MM.1S (cell line): ENCODE data around the gene RGS7.

Source experiments
- CTCF ChIP-seq: fragments of 300-600 bp; sonication (generic); IDR thresholded peaks from 2 replicates; pipeline ENCODE4 v1.5.1; 2016; ENCODE audit warnings: antibody characterized with exemption, low read length, mixed read lengths
- EZH2 ChIP-seq: fragments of 300-600 bp; sonication (generic); optimal IDR thresholded peaks from 2 replicates; pipeline ENCODE3; 2017; ENCODE audit warnings: low read depth, mild to moderate bottlenecking, antibody characterized with exemption, low read length, mixed read lengths
- EZH2phosphoT487 ChIP-seq: fragments of 300-600 bp; sonication (generic); IDR thresholded peaks from 2 replicates; pipeline ENCODE4 v1.6.1; 2018; ENCODE audit warnings: antibody characterized with exemption, low read length

GRCh38 chr1:241102664-241103063, 254.3 kb downstream of the RGS7 start:
- TF ChIP-seq EZH2 (no peak), CTCF (no peak), EZH2phosphoT487 (no peak)
